HG03095 (cell line): ENCODE data around the gene SF3A1.
A peak's percentile ranks its signal among the peaks of the same experiment; 100 is the strongest.

Source experiments
- ATAC-seq: cut with Tn5 transposase; IDR thresholded peaks from one replicate; pipeline ENCODE4 v1.9.1; 2021; ENCODE audit warnings: moderate library complexity; ENCODE audit not compliant: unreplicated experiment

The SF3A1 gene

GRCh38 chr22:30386960-30387827, 30.5 kb upstream of the SF3A1 start, which contains the start of gene RNF215:
RNF215 (minus strand) TSS chr22:30387411; CDS start chr22:30387313, 98 bp downstream.
- ATAC-seq, result peak; percentile 57

GRCh38 chr22:30386608-30386959, 29.9 kb upstream of the SF3A1 start:
- ATAC-seq, result no peak

- no peak for ATAC-seq
Observed at GRCh38 chr22:30385942-30386341, 29.2 kb upstream of the SF3A1 start.

GRCh38 chr22:30383061-30383460, 26.4 kb upstream of the SF3A1 start:
- no peak for ATAC-seq

GRCh38 chr22:30382340-30382739, 25.6 kb upstream of the SF3A1 start:
- no peak for ATAC-seq

GRCh38 chr22:30381264-30381663, 24.6 kb upstream of the SF3A1 start:
- ATAC-seq, result no peak

- ATAC-seq, result no peak
Observed at GRCh38 chr22:30380011-30380410, 23.3 kb upstream of the SF3A1 start.

- no peak for ATAC-seq
Observed at GRCh38 chr22:30375312-30375849, 18.7 kb upstream of the SF3A1 start.

- no peak for ATAC-seq
Observed at GRCh38 chr22:30373331-30374325, 16.9 kb upstream of the SF3A1 start.

GRCh38 chr22:30372915-30373314, 16.2 kb upstream of the SF3A1 start:
- no peak for ATAC-seq

- ATAC-seq, result no peak
Observed at GRCh38 chr22:30371981-30372380, 15.3 kb upstream of the SF3A1 start.

- ATAC-seq, result no peak
Observed at GRCh38 chr22:30371321-30371720, 14.6 kb upstream of the SF3A1 start.

- ATAC-seq, result no peak
Observed at GRCh38 chr22:30370641-30371230, 14.0 kb upstream of the SF3A1 start.

GRCh38 chr22:30368420-30368819, 11.7 kb upstream of the SF3A1 start:
- ATAC-seq, result no peak

- no peak for ATAC-seq
Observed at GRCh38 chr22:30365891-30366290, 9.2 kb upstream of the SF3A1 start.

GRCh38 chr22:30362651-30363281, 6.1 kb upstream of the SF3A1 start:
- no peak for ATAC-seq

GRCh38 chr22:30361916-30362650, 5.4 kb upstream of the SF3A1 start:
- no peak for ATAC-seq

GRCh38 chr22:30358541-30358940, 1.8 kb upstream of the SF3A1 start:
- ATAC-seq, result no peak

- no peak for ATAC-seq
Observed at GRCh38 chr22:30357650-30358215, 1.0 kb upstream of the SF3A1 start.

- ATAC-seq, result no peak
Observed at GRCh38 chr22:30357236-30357570, 509 bp upstream of the SF3A1 start.
